Measurements from ENCODE around the gene ELP5.

DNA sequence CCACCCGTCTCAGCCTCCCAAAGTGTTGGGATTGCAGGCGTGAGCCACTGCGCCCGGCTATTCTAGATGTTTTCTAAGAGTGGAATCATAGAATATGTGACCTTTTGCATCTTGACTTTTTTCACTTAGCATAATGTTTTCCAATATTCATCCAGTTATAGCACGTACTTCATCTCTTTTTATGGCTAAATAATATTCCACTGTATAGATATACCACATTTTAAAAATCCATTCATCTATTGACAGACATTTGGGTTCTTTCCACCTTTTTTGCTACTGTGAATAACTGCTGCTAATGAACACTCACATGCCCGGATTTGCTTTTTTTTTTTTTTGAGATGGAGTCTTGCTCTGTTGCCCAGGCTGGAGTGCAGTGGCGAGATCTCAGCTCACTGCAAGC lies 52.2 kb downstream of the ELP5 start:
- TF ChIP-seq POLR2A (IDR thresholded peaks at IDR 0.05; ENCODE audit: low read length) (no peak), GATA1 (IDR thresholded peaks at IDR 0.05; ENCODE audit: low read depth, low read length) (no peak)
